GM18505 (cell line): Measurements from ENCODE around the gene PIGU.
"Not testable (repeated sequence)": the region's sequence is repeated elsewhere in the genome, so short reads cannot be mapped to it uniquely, and the experiment has no call there.

Source experiments
- ATAC-seq: cut with Tn5 transposase; IDR thresholded peaks from one replicate; pipeline ENCODE4 v1.9.1; 2021; ENCODE audit not compliant: unreplicated experiment
- POLR2A ChIP-seq: IDR thresholded peaks from 4 replicates; pipeline ENCODE4 v1.6.1; 2011; ENCODE audit warnings: borderline replicate concordance; ENCODE audit not compliant: insufficient read depth, insufficient read length; ENCODE audit errors: extremely low read depth

PIGU gene

DNA sequence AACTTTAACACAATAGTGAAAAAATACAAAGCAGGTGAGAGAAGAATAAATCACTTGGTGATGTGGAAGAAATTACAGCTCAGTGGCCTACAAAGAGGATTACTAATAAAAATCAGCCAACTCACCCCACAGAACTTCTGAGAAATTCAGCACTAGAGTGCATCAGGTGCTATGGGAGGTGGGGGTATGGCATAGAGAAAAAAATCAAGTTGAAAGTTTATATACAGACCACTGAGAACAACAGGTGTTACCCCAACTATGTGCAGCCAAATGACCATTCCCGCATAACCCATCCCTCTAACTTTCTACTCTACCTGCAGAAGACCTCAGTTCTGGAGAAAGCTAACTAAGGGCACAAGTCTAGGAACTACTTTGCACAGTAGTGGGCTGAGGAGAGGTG, 47.0 kb downstream of the PIGU start:
- TF ChIP-seq POLR2A, result no peak
- no peak for ATAC-seq

- no peak for TF ChIP-seq POLR2A
- no peak for ATAC-seq
Measured at GRCh38 chr20:34629342-34629741, 47.5 kb downstream of the PIGU start.

- no peak for TF ChIP-seq POLR2A
- ATAC-seq, result no peak
Measured at GRCh38 chr20:34628026-34628425, 48.9 kb downstream of the PIGU start.

GRCh38 chr20:34627458-34627857, 49.4 kb downstream of the PIGU start:
- no peak for TF ChIP-seq POLR2A
- no peak for ATAC-seq

DNA sequence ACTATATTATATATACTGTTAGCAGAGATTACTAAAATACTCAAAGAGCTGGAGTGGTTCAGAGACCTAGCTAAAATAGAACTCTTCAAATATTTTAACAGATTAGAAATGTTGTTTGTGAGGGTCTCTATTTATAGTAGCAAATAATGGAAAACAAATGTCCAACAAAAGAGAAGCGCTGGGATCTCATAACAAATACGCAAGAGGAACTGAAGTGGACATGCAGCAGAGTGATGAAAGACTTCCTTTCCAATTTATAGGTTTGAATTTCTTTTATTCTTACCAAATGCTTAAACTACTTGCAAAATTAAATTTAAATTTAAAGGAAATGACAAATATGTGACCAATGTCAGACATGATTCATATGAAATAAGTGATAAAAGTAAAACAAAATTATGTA, 49.9 kb downstream of the PIGU start:
- no peak for TF ChIP-seq POLR2A
- ATAC-seq, result no peak

GRCh38 chr20:34624629-34625028, 52.3 kb downstream of the PIGU start:
- no peak for ATAC-seq
- no peak for TF ChIP-seq POLR2A

DNA sequence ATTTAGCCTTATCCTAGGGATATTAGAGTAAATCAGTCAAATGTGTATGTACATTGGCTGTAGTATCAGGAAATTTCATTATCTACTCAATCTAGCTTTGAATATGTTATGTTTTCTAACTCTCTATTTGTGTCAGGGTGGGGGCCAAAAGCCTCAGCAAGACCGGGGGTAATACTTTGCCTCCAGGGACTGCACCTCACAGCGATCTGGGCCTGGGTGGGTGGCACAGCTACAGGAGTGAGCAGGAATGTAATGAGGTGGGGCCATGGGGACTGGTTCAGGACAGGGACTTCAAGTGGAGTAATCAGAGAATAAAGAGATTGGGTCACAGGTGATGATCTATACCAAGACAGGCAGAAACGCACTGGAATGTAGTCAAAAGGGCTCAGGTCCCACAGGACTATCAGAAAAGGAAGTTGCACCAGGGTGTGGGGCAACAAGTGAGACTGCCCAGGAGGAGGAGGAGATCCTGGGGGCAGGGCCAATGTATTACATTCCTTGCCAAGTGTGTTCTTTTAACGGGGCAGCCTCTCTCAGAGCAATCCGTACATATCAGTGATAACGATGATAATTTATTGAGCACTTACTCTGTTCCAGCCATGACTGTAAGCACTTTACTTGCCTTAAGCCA, 54.0 kb downstream of the PIGU start:
- no peak for TF ChIP-seq POLR2A
- no peak for ATAC-seq

DNA sequence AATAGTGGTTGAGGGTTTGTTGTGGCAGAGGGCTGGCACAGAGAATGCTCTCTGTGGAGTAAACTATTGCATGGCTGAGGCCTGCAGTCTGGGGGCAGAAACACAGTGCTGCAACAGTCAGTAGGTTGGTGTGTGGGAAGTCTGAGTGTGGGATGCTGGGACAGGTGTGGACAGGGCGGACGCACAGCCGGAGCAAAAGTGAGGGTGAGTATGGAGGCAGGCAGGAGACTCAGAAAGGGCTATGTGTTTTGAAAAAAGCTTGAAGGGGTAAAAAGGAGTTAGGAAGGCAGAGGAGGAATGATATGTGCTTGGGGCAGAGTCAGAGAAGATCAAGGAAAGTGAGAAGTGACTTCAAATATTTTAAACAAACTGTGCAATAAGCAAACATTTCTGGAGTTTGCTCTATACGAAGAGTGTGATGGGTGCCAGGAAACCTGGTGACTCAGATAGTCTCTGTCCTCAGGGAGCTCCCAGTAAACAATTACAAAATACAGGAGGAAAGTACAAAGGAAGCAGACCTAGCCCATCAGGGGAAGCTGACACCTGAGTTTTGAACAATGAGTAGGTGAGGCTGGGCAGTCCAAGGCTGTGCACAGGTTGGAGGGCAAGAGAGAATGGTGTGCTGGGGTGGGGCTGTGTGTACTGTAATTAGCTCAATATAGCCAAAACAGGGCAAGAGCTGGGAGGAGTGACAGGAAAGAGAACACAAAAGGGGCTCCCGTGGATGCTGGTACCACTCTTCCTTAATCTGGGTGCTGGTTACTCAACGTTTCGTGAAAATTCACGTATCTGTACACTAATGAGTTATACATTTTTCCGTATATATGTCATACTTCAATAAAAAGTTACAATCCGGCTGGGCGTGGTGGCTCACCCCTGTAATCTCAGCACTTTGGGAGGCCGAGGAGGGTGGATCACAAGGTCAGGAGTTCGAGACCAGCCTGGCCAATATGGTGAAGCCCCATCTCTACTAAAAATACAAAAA, 55.2 kb downstream of the PIGU start:
- TF ChIP-seq POLR2A, result no peak
- no peak for ATAC-seq

- no peak for TF ChIP-seq POLR2A
- no peak for ATAC-seq
Measured at GRCh38 chr20:34621036-34621343, 55.9 kb downstream of the PIGU start.

DNA sequence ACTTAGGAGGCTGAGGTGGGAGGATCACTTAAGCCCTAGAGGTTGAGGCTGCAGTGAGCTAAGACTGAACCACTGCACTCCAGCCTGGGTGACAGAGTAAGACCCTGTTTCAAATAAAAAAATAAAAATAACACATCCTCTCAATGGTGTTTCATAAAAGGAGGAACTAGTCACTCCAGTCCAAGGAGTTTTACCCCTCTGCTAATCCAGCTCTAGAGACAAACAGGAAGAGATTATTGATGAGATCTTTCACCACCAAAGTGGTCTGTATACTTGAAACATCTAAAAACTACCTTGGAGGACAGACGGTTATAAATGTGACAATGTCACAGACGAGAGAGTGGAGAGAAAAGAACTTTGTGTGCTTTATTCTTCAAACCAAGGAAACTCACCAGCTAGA, 58.2 kb downstream of the PIGU start:
- no peak for ATAC-seq
- TF ChIP-seq POLR2A, result no peak

- ATAC-seq, result not testable (repeated sequence)
Measured at GRCh38 chr20:34616913-34617312, 60.0 kb downstream of the PIGU start.

DNA sequence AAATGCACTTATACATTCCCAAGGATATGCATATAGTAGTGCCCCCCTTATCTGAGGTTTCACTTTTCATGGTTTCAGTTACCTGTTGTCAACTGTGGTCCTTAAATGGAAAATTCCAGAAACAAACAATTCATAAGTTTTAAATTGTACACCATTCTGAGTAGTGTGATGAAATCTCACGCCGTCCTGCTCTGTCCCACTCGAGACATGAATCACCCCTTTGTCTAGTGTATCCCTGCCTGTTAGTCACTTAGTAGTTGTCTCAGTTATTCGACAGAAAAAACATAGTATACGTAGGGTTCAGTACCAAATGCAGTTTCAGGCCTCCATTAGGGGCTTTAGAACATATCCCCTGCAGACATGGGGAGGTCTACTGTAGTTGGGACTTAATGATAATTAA, 61.4 kb downstream of the PIGU start:
- ATAC-seq, result no peak
- TF ChIP-seq POLR2A, result no peak

GRCh38 chr20:34611976-34612375, 64.9 kb downstream of the PIGU start:
- ATAC-seq, result not testable (repeated sequence)

GRCh38 chr20:34607066-34607465, 69.8 kb downstream of the PIGU start:
- no peak for ATAC-seq

DNA sequence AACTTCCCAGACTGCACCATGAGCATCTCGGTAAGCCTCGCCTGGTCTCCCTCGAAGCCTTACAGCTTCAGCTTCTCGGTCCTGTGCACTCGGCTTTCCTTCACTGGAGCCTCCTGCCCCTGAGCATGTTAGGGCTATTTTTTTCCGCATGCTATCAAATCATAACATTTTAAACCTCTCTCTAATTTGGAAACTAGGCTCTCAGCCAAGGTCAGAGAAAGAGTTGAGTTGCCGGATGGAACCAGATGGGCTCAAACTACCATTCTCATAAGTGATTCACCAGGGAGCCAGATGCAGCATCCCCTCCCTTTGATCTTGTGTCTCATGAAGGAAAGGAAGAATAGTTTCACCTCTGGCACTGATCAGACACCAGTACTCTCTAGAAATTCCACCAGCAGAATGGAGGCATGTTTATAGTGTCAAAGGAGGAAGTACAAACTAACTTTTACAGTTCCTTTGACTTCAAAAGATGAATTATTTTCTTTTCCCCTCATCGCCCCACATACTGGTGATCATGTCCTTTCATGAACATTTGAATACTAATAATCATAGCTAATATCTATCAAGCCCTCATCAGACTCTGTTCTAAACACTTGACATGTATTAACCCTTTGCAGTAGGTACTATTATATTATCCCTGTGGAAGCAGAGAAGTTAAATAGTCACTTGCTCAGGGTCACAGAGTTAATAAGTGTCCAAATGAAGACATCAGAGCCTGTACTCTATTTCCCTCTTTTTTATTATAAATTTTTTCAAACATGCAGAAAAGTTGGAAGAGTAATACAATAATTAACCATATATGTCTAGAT, 71.7 kb downstream of the PIGU start:
- ATAC-seq, result no peak
- no peak for TF ChIP-seq POLR2A

More at GRCh38 chr20:34607066-34607465, 69.8 kb downstream of the PIGU start:
- no peak for TF ChIP-seq POLR2A
